ENCODE results near the gene CREB1. TPM values are rescaled to one million over a fixed set of nuclear protein-coding genes. Genes with fewer than 3 reads are reported as not detected.
A peak's percentile ranks its signal among the peaks of the same experiment; 100 is the strongest.

Gene CREB1
- total and polyA plus RNA-seq, 12 donors: 4.6 to 62.2 (median 45.7) TPM

DNA sequence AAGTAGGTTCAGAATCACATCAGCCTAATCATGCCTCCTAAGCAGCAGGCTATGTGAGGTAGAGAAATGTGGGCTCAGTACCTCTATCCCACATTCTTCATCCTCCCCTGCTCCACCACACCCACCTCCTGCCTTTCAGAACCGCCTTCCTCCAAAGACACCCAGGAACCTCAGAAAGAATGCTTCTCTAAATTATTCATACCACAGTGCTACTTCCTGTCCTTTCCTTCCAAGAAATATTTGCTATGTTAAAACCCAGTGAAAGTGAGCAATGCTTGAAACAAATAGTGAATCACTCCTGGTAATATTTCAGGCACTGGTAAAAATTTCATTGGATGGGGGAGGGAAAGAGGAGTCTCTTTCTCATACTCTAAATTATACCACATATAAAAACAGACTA lies 24.0 kb upstream of the CREB1 start:
- H3K4me1 ChIP-seq: peaks cover 12 to 60% (median 44%) of the 10 kb centered on the region in 9 donors
- H3K36me3 ChIP-seq: no peaks in the 10 kb centered on the region
- ATAC-seq (peak in 1 of 8 donors; percentile 17), DNase-seq (no peak)
- TF ChIP-seq, protein P1, sequence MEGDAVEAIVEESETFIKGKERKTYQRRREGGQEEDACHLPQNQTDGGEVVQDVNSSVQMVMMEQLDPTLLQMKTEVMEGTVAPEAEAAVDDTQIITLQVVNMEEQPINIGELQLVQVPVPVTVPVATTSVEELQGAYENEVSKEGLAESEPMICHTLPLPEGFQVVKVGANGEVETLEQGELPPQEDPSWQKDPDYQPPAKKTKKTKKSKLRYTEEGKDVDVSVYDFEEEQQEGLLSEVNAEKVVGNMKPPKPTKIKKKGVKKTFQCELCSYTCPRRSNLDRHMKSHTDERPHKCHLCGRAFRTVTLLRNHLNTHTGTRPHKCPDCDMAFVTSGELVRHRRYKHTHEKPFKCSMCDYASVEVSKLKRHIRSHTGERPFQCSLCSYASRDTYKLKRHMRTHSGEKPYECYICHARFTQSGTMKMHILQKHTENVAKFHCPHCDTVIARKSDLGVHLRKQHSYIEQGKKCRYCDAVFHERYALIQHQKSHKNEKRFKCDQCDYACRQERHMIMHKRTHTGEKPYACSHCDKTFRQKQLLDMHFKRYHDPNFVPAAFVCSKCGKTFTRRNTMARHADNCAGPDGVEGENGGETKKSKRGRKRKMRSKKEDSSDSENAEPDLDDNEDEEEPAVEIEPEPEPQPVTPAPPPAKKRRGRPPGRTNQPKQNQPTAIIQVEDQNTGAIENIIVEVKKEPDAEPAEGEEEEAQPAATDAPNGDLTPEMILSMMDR (IDR thresholded peaks at IDR 0.05): no peak
- intact Hi-C loops (cut with DNase I): loop anchor here in 1 of 10 donors (2.0 kb wide), 1 partner anchor 23 kb away; the partner anchor contains the start of gene CREB1
- 32 to 36% methylated on average over 1 of the region's 1 CpG for WGBS, 2 donors
- H3K4me3 ChIP-seq: no peak overlapping the region
- no peaks in the 10 kb centered on the region for H3K27me3 ChIP-seq
- peaks cover 0 to 5% (median 0%) of the 10 kb centered on the region in 11 donors for H3K9me3 ChIP-seq
- peak overlapping the region in 8 of 10 donors; percentile 55 to 79 (median 70) for H3K27ac ChIP-seq

DNA sequence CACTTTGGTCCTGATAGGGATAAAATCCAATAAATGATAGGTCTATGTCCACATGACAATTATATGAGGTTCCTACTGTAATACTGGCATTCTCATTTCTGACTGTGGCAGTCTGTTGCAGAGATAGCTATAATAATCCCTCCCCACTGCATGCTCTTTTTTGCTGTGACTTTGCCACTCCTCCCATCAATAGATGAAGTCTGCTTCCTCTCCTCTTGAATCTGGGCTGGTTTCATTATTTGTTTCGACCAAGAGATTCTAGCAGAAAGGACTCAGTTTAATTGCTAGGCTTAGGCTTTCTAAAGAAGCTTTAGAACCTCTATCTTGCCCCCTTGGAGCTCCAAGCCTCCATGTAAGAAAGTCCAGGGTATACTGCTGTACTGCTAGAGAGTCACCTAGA lies 23.3 kb upstream of the CREB1 start:
- Histone ChIP-seq H3K27ac (peak overlapping the region in 1 of 10 donors; percentile 69), H3K4me3 (no peak overlapping the region), H3K36me3 (no peaks in the 10 kb centered on the region), H3K27me3 (no peaks in the 10 kb centered on the region), H3K4me1 (peaks cover 12 to 53% (median 42%) of the 10 kb centered on the region in 9 donors), H3K9me3 (peaks cover 0 to 5% (median 0%) of the 10 kb centered on the region in 11 donors)
- ATAC-seq: no peak
- intact Hi-C loops (cut with DNase I): no loop called here
- TF ChIP-seq, protein P1 (IDR thresholded peaks at IDR 0.05): no peak
- DNase-seq: no peak
- 91% methylated on average over 1 of the region's 1 CpG for WGBS, 2 donors

DNA sequence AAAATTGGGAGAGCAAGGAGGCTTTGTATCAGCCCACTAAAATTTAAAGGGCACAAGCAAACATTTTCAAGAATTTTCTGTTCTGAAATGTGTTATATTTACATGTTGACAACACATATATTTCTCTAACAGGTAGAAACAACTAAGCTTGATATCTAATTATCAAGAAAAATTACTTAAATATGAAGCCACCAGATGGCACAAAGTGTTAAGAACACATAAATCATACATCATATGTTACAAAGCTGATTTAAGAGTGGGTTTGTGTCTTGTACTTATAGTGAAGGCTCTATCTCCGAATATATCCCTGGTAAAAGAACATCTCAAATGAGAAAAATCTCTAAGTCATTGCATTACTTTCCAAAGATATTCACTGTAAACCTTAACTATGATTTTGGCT lies 19.6 kb upstream of the CREB1 start:
- Histone ChIP-seq H3K36me3 (no peaks in the 10 kb centered on the region), H3K9me3 (peaks cover 0 to 5% (median 0%) of the 10 kb centered on the region in 11 donors), H3K4me3 (no peak overlapping the region), H3K27me3 (no peaks in the 10 kb centered on the region), H3K27ac (no peak overlapping the region), H3K4me1 (peaks cover 3 to 30% (median 13%) of the 10 kb centered on the region in 9 donors)
- TF ChIP-seq, protein P1 (IDR thresholded peaks at IDR 0.05): peak in 1 of 9 donors; percentile 5
- intact Hi-C loops (cut with DNase I): no loop called here
- 89 to 90% methylated on average over 1 of the region's 1 CpG for WGBS, 2 donors
- ATAC-seq: no peak
- no peak for DNase-seq

DNA sequence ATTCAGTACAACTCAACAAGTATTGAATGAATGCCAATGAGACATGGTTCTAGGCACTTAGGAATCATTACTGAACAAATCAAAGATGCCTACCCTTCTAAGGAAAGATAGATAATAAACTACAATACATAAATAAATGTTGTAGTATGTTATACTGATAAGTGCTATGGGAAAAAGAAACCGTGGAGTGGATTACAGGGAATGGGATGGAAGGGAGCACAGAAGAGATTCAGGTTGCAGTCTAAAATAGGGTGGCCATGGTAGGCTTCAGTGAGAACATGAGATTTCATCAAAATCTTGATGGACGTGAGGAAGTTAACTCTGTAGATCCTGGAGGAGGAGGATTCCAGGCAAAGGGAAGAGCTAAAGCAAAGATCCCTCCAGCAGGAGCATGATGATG lies 17.9 kb upstream of the CREB1 start:
- H3K36me3 ChIP-seq: no peaks in the 10 kb centered on the region
- TF ChIP-seq, protein P1 (IDR thresholded peaks at IDR 0.05): no peak
- H3K27ac ChIP-seq: no peak overlapping the region
- no peak overlapping the region for H3K4me3 ChIP-seq
- ATAC-seq (no peak), DNase-seq (no peak)
- no peaks in the 10 kb centered on the region for H3K27me3 ChIP-seq
- H3K9me3 ChIP-seq: peaks cover 0 to 5% (median 0%) of the 10 kb centered on the region in 11 donors
- intact Hi-C loops (cut with DNase I): no loop called here
- H3K4me1 ChIP-seq: peaks cover 0 to 15% (median 0%) of the 10 kb centered on the region in 9 donors
- WGBS, 2 donors: 72 to 76% methylated on average over 2 of the region's 2 CpGs
